ENCODE measurements around the gene ZFP36L1.
"Not testable (repeated sequence)": the region's sequence is repeated elsewhere in the genome, so short reads cannot be mapped to it uniquely, and the experiment has no call there.

ZFP36L1 gene

DNA sequence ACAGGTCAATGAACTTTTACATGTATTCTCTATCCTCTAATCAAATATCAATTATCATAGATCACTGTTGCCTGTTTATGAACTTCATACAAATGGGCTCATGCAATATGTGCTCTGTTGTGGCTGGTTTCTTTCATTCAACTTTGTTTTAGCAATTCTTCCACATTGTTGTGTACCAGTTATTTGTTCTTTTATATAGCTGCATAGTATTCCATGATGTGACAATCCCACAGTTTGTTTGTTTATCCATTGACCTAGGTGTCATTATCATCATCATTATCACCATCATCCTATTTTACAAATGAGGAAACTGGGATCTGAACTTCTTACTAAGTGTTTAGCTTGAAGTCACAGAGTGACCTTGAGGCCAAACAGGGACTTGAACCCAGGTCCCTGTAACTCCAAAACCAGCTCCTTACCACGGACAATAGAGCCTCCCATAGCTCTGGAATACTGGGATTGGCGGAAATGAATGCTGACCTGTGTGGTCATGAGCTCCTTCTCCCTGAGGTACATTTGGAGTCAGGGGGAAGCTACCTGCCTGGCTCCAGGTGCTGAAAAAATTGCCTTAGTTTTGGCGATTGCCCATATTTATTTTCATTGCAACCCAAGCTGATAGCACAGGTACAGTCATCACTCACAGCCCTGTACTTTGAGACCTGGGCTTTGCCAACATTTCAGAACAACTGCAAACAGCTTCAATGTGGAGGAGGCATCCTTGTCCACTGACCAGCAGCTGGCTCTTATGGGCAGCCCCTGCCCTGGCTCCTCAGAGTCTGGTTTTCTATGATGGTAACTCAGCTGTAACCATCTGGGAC lies 9.2 kb downstream of the ZFP36L1 start:
- DNase-seq = no peak

GRCh38 chr14:68782091-68782981 lies 10.5 kb downstream of the ZFP36L1 start:
- peak; percentile 80 for DNase-seq

DNA sequence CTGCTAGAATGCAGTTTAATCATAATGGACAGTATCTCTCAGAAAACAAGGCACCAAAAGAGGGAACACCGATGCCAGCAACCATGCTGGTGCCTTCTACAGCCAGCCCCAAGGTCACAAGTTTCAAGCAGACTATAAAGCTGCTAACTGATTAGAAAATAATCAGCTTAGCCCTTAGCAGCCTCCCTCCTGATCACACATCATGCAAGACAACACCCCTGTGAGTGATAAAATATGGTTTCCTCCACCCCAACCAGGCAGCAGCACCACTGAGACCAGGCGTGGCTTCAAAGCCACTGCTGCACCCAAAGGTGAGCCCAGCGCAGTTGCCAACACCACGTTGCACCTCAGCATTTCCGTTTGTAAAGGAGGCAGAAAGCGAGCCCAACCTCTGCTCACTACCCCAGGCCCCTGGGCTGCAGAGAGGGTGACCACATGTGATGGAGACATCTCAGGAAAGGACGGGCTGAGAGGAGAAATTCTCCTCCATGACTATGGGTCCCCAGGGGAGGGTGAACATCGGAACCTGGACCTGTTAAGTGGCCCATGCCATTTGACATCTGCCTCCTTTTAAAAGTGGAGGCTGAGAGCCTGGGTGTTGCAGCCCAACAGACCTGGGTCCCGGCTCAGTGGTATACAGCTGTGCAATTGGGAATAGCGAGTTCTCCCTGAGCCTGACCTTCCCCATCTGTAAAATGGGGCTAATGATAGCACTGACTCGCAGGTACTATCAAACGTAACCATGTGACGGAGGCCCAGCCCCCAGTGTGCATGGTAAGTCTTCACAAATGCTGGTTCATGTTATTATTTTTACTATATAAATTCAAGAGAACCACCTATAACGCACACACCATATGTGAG lies 11.5 kb downstream of the ZFP36L1 start:
- DNase-seq = peak; percentile 92

DNA sequence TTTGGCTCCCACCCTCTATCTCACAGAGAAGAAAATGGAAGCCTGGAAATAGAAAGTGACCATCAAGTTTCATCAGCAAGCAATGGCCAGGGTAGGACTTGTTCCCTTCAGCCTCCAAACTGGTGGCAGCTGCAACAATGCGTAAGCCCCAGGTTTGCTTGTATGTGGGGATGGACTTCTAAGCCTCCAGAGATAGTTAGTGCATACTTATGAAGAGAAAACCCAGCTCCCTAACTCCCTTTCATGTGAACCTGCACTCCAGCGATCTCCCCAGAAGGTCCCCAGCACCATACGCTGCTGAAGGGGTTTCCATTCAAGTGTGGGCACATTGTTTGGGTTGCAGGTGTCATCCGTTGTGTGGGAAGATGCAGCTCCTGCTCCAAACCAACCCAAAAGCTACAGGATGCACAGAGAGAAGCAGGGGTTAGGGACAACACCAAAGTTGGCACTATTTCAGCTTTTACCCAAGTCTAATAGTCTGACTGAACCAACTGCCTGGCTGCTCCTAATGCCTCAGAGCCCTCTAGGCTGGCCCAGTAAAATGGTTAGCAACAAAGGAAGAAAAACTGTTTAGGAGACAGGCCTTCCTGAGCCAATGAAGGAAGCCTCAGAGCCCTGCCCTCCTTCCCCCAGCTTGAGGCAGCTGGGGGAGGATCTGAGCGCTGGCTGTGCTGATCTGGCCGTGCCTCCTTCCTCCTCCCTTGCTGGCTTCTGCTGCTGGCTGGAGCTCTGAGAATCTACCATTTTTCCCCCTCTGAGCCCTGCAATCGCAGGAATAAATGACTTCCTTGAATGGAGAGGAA lies 12.3 kb downstream of the ZFP36L1 start:
- peak; percentile 91 for DNase-seq

- DNase-seq = peak; percentile 48
These were observed 13.0 kb downstream of the ZFP36L1 start for GRCh38 chr14:68779761-68780323.

DNA sequence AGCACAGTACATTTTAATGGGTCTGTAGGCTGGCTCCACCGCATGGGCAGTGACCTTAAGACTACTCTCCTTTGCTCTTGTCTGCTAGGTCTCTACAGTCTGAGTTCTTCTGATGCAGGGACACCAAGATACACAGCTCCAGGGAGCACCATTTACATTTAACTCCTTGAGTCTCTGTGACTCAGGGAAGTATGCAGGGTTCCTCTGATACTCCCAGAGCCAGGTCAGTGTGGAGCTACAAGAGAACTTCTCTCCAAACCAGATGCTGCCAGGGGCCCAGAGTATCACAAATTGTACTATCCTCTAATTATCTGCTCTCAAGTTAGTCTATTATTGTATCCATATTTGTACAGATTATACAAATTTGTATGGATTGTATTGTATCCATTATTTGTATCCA lies 15.2 kb downstream of the ZFP36L1 start:
- DNase-seq = no peak

DNA sequence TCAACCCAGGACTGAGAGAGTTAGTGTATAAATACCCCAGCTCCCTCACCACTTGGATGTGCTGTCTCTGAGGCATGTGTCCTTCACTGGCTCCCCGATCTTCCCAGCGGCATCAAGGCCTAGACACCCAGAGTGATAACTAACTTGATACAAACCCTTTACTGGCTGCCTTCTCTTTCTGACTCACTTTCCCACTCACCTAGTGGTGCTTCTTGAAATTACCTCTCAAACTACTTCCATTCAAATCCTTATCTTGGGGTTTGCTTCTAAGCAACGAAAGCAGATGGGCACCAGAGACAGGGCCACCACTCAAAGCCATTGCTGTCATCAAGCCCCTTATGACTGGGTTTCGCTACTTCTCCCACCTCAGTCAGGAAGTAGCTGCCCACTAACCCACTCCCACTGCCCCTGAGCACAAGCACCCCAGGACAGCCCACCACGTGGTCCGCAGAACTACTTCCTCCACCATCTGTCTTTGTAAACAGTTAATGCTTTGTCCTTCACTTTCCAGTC lies 17.2 kb downstream of the ZFP36L1 start:
- peak; percentile 57 for DNase-seq

- DNase-seq = no peak
These were observed 17.9 kb downstream of the ZFP36L1 start for GRCh38 chr14:68774771-68775613.

DNA sequence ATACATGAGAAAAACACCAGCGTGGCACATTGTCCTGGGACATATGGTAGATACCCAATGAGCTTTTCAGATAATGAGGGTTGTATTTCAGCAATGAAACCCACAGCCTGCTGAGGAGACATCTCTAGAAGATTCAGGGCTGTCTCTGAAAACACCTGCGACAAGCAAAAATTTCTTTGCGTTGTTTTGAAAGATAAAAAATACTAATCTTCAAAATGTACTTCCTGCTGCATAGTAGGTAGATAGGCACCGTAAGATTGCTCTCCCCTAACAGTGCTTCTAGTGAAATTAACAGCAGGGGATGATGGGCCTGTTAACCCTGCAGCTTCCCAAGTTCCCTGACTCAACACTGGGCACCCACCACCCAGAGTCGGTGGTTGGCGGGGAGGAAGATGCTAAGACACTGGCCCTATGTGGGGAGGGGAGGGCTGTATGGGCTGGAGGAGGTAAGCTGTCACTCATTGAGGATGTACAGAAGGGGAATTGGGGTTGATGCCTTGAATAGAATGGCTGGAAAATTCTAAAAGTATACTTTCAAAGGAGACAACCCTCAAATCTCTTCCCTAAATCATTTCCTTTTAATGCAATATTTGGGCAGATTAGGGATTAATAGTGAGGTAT lies 20.0 kb downstream of the ZFP36L1 start:
- peak; percentile 13 for DNase-seq

GRCh38 chr14:68771631-68772030 lies 21.2 kb downstream of the ZFP36L1 start:
- peak; percentile 71 for DNase-seq

GRCh38 chr14:68770553-68771286 lies 22.1 kb downstream of the ZFP36L1 start:
- DNase-seq = no peak

- DNase-seq = no peak
These were observed 22.8 kb downstream of the ZFP36L1 start for GRCh38 chr14:68770051-68770450.

- DNase-seq = no peak
These were observed 24.6 kb downstream of the ZFP36L1 start for GRCh38 chr14:68768316-68768715.

GRCh38 chr14:68767248-68767645 lies 25.6 kb downstream of the ZFP36L1 start:
- no peak for DNase-seq

GRCh38 chr14:68766299-68767247 lies 26.3 kb downstream of the ZFP36L1 start:
- no peak for DNase-seq

DNA sequence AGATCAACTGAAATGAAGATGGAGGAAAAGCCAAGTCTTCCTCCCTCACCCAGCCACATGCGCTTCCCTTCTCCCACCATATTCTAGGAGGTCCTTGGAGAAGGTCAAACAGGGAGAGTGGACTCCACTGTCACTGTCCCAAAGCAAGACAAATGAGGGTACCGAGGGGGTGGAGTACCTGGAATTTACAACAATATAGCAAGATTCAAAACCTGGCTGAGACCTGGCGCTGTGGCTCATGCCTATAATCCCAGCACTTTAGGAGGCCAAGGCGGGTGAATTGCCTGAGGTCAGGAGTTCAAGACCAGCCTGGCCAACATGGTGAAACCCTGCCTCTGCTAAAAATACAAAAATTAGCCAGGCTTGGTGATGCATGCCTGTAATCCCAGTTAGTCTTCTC lies 29.0 kb downstream of the ZFP36L1 start:
- DNase-seq = not testable (repeated sequence)

DNA sequence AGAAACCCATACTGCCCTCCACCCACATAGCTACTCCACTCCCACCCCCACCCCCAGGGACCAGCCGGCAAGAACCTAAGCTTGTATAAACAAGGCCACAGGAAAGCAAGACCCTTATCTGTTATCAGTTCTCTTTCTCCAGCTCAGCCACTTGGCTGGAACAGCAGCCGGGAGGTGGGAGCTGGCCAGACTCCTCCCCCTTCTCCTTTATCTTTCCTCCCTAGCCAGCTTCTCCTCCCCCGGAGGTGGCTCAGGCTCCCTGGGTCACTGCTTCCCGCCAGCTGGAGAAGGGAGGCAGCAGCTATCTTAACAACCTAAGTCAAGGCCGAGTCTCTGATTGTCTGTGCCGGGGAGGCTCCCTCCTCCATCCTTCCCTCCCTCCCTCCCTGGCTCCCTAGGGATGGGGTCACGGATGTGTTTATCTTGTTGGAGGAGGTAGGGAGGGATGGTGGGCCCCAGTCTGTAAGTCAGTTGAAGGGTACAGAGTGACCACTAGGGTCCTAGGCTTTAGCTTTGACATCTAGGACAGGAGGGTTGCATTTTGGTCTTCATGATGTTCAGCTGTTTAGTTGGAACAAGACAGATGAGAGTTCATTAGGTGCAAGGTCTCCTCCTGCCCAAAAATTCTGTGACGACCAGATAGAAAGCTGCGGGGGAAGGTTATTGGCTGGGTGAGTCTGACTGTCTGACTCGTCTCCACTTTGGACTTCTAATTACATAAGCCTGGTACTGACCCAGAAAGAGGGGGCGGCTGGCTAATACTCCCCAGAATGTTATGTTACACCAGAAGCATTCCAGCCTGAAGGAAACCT lies 29.7 kb downstream of the ZFP36L1 start:
- DNase-seq = peak; percentile 76

Measured in hematopoietic multipotent progenitor cell treated with erythropoietin and hydrocortisone succinate and interleukin-3 and kit ligand, for 4 days (in vitro differentiated cells).